ENCODE measurements around the gene INPP5D.

DNA sequence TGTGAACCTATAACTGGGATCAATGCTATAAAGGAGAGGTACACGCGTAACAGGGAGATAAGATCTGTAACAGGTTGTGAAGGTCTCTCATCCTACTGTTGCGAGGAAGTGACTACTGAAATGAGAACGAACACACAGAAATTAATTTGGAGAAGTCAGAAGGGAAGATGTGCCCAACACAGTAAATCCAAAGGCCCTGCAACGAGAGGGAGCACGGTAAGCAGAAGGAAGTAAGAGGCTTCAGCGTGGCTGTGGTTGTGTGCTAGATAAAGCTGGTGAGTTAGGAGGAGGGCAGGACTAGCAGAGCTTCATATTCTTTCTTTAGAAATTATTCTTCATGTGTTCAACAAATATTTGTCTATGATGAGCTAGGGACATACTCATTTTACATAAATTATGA lies 188.9 kb downstream of the INPP5D start:
- TF ChIP-seq, protein P1, sequence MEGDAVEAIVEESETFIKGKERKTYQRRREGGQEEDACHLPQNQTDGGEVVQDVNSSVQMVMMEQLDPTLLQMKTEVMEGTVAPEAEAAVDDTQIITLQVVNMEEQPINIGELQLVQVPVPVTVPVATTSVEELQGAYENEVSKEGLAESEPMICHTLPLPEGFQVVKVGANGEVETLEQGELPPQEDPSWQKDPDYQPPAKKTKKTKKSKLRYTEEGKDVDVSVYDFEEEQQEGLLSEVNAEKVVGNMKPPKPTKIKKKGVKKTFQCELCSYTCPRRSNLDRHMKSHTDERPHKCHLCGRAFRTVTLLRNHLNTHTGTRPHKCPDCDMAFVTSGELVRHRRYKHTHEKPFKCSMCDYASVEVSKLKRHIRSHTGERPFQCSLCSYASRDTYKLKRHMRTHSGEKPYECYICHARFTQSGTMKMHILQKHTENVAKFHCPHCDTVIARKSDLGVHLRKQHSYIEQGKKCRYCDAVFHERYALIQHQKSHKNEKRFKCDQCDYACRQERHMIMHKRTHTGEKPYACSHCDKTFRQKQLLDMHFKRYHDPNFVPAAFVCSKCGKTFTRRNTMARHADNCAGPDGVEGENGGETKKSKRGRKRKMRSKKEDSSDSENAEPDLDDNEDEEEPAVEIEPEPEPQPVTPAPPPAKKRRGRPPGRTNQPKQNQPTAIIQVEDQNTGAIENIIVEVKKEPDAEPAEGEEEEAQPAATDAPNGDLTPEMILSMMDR (IDR thresholded peaks at IDR 0.05; ENCODE audit: borderline replicate concordance, extremely low read depth, low read length, poor library complexity, severe bottlenecking): no peak
- no peak for TF ChIP-seq EZH2 (IDR thresholded peaks at IDR 0.05; ENCODE audit: borderline replicate concordance, low read depth, low read length, severe bottlenecking)
